WTC11 (cell line): ENCODE results near the gene EYA2.

Source experiments
- GABPB1 ChIP-seq: sonication (generic); formaldehyde crosslinking; IDR thresholded peaks from 2 replicates; pipeline ENCODE4 v1.8.1; 2023; ENCODE audit warnings: mild to moderate bottlenecking, missing genetic modification reagents
- TF ChIP-seq, protein P1 (sequence below): fragments of 200-600 bp; IDR thresholded peaks from 2 replicates; pipeline ENCODE4 v1.8.0; 2022; ENCODE audit warnings: antibody characterized with exemption

DNA sequence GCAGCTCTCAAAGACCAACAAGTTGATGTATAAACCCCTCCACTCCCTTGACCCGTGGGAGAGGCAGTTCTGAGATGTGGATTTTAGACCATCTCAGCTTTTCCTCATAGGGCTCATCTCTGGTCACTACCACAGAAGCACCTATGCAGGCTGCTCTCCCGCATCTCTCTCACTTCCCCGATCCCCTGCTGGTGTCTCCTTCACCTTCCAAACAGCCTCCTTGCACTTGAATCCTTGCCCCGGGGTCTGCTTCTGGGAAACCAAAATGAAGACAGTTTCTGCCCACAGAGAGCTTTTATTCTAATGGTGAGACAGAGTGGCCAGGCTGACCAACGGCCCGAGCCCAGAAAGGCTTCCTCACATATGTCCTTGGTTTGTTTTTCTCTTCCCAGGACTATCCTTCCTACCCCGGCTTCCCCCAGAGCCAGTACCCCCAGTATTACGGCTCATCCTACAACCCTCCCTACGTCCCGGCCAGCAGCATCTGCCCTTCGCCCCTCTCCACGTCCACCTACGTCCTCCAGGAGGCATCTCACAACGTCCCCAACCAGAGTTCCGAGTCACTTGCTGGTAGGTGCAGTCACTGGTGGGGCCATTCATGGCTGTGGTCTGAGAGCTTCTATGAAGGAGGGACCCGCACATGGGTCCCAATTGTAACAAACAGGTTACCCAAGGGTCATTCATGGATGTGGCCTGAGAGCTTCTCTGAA is 179.3 kb downstream of the EYA2 start:
- TF ChIP-seq, protein P1, sequence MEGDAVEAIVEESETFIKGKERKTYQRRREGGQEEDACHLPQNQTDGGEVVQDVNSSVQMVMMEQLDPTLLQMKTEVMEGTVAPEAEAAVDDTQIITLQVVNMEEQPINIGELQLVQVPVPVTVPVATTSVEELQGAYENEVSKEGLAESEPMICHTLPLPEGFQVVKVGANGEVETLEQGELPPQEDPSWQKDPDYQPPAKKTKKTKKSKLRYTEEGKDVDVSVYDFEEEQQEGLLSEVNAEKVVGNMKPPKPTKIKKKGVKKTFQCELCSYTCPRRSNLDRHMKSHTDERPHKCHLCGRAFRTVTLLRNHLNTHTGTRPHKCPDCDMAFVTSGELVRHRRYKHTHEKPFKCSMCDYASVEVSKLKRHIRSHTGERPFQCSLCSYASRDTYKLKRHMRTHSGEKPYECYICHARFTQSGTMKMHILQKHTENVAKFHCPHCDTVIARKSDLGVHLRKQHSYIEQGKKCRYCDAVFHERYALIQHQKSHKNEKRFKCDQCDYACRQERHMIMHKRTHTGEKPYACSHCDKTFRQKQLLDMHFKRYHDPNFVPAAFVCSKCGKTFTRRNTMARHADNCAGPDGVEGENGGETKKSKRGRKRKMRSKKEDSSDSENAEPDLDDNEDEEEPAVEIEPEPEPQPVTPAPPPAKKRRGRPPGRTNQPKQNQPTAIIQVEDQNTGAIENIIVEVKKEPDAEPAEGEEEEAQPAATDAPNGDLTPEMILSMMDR, result no peak
- TF ChIP-seq GABPB1 (CRISPR knock-in tag), result no peak
